GM18498 (cell line): ENCODE measurements around the gene CCSAP.

Source experiments
- ATAC-seq: cut with Tn5 transposase; IDR thresholded peaks from one replicate; pipeline ENCODE4 v1.9.1; 2021; ENCODE audit warnings: mild to moderate bottlenecking, moderate library complexity; ENCODE audit not compliant: unreplicated experiment

Gene CCSAP

DNA sequence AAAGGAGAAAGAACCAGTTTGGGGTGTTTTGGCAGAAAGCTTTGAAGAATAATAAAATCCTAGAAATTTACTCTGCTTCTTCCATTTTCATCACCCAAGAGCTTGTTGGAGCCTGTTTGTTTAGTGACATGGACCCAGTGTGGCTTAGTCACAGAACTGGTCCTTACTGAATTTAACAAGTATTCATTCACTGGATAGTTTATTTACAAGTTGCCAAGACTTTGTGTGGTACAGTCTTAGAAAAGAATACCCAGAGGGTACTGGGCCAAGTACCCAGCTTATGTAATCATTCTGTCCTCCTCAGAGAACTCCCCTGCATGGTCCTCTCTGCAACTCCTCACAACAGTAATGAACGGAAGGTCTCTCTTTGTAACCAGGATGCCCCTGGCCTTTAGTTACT lies 55.6 kb downstream of the CCSAP start:
- ATAC-seq: no peak

DNA sequence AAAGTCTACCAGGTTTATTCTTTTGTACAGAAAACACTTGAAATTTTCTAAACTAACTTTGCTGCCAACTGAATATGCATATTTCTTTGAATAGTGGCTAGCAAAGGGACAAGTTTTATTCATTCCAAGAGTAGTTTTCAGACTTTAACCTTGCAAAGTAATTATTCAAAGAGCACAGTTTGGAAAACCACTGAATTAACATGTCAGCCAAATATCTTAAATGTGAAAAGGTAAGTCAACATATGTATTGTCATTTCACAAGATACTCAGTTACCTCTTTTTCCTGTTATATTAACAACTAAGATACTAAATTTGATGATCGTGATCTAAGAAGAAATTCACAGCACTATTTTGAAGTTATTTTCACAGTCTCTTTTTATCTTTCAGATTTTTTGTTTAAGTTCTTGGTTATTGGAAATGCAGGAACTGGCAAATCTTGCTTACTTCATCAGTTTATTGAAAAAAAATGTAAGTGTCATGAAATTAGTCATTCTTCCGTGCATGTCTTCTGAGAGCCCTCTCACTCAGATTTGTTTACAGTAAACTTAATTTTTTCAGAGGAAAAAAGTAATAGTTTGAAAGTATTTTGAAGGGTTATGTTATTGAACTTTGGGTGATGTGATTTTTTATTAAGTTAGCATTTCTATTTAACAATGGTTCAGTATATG lies 56.6 kb downstream of the CCSAP start:
- no peak for ATAC-seq

DNA sequence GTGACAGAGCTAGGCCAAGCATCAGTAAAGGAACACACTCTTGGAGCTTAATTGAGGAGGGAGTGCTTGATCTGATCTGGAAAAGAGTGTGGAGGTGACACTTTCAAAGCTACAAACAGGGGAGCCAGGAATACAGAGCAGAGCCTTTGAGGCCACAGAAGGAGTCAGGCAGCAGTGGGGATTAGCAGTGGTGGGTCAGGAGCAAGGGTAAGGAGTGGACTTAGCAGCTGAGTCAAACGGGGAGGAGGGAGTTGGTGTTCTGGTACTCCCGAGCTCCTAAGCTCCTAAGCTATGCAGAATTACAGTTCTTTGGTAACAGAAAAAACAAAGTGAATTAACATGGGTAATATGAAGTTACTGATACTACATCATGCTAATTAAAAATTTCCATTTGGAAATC lies 57.4 kb downstream of the CCSAP start:
- no peak for ATAC-seq

DNA sequence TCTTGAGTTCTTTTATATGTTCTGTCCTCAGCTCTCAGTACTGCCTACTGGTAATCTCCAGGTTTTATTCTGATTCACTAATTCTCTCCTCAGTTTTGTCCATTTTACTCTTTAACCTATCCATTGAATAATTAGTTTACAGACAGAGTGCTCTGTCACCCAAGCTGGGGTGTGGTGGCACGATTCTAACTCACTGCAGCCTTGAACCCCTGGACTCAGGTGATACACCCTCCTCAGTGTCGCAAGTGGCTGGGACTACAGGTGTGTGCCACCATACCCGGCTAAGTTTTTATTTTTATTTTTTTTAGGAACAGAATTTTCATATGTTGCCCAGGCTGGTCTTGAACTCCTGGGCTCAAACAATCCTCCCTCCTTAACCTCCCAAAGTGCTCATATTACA lies 58.0 kb downstream of the CCSAP start:
- no peak for ATAC-seq

DNA sequence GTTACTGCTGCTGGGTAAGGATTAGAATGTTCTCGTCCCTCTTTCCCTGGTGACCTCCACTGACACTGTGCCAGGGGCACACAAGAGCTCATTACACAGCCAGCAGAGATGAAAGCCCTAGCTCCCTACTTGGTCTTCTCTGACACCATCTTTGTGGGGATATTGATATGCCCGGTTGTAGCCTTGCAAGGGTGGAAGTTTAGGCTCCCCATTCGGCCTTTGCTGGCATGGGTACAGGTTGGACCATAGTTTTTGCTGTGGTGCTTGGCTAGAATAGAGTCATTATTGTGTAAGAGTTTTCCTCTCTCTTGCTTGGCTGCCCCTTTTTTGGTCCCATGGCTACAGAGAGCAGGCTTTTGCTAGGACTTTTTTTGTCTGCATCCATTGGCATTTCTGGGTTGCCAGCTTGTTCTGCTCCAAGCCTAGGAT lies 59.6 kb downstream of the CCSAP start:
- no peak for ATAC-seq

DNA sequence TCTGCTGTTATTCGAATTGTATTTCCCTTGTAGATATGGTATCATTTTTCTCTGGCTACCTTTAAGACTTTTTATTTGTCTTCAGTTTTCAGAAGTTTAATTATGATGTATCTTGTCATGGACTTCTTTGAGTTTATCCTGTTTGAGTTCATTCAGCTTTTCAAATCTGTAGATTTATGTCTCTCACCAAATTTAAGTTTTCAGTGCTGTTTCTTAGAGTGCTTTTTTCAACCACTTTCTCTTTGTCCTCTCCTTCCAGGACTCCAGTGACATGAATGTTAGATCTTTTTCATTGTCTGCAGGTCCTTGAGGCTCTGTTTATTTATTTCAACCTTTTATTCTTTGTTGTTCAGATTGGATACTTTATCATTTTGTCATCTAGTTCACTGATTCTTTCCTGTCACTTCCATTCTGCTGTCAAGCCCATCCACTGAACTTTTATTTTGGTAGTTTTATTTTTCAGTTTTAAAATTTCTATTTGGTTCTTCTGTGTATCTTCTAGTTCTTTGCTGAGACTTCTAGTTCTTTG lies 60.5 kb downstream of the CCSAP start:
- no peak for ATAC-seq

DNA sequence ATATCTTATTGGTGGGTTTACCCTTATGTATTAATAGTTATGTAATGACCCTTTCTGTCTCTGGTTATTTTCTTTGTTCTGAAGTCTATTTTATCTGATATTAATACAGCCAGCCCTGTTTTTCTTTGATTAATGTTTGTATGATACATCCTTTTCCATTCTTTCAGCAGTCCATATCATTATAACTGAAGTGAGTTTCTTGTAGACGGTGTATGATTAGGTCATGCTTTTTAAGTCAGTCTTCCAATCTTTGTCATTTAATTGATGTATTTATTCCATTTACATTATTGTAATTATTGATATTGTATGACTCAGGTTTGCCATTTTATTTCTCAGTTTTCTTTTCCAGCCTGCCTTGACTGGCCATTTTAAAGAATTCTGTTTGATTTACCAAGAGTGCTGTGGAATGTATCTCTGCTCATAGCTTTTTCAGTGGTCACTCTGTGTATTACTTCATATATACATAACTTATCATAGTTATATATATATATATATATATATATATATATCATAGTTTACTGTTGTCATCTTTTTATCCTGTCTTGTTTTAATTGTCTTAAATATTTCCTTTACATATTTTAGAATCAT lies 61.4 kb downstream of the CCSAP start:
- no peak for ATAC-seq

DNA sequence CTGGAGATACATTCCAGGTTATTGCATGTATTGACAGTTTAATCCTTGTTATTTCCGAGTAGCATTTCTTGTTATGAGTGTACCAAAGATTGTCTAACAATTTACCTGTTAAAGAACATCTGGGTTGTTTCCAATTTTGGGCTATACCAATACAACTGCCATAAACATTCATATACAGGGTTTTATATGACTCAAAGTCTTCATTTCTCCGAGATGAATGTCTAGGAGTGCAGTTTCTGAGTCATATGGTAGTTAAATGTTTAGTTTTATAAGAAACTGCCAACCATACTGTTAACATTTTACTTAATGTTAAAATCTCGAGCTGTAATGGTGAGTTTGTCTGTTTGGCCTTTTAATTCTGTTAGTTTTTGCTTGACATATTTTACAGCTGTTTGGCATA lies 61.9 kb downstream of the CCSAP start:
- ATAC-seq: no peak

DNA sequence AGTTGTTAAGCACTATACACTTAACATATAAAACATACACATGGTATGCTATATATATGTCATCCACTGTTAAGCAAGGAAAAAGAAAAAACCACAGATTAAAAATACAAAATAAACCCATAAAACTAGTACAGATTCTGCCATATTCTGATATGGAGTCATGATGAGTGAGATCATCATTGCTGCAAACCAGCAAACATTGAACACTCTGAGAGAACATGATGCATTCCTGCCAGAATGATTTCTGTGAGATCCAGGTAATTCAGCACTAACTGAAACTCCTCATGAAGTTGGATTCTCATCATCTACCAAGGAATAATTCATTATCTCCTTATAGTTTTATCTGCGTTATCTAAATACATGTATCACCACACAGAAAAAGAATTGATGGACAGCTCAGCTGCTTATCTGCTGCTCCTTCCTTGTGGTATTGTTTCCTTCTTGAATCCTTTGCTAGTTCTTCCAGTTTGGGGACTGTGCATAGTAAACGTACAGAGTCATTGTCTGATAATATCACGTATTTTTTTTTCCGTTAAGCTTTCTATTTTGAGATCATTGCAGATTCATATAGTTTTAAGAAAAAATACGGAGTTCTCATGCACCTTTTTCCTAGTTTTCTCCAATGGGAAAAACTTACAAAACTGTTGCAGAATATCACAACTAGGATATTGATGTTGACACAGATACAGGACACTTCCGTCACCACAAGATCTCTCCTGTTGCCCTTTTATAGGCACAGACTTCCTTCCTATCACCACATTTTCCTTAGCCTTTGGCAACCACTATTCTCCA lies 62.6 kb downstream of the CCSAP start:
- no peak for ATAC-seq

DNA sequence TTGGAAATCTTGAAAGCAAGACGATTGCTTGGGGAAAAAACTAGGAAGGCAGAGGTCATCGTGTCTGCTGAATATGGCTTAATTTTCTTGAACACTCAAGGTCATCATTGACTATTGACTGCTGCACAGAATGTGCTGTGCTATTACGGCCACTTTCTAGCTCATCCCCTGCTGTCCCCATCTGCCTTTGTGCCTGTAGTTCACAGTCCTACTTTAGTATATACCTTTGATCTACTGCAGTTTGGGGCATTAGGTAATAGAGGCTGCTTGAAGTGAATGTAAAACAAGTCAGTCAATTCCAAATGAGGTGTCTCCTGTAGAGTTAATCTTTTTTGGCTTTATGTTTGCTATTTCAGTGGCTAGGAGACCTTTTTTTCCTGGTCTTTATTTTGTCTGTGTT lies 63.6 kb downstream of the CCSAP start:
- no peak for ATAC-seq

DNA sequence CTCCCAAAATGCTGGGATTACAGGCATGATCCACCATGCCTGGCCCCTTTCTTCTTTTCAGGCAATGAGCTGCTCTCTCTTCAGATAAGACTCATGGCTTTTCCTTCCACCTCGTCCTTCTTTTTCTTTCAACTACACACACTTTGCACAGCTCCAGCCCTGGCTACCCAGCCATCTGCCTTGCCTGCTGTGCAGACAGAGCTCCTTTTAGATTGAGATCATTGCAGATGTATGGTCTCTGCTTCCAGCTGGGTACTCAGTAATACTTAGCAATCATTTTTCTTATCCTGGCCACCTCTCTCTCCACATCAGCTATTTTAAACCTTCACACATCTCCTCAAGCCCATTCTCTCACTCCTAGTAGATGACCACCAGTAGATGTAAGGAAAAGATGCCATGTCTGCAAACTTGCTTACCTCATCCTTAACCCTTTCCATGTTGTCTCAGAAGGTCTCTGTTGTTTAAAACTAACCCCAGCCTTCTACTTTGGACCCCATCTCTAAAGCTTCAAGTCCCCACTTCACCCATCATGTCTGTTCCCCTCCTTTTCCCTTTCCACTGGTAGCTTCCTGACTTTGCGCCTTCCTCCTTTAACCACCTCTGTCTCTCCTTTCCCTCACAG lies 64.6 kb downstream of the CCSAP start:
- ATAC-seq: no peak

DNA sequence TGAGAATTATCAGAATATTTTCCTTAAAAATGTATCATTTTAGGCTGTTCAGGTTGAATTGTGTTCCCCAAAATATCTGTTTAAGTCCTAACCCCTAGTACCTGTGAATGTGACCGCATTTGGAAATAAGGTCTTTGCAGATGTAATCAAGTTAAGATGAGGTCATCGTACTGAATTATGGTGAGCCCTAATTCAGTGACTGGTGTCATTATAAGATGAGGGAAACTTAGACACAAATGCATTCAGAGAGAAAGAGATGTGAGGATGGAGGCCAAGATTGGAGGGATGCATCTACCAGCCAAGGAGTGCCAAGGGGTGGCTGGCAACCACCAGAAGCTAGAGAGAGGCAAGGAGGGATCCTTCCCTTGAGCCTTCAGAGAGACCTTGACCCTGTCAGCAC lies 67.8 kb downstream of the CCSAP start:
- ATAC-seq: no peak

DNA sequence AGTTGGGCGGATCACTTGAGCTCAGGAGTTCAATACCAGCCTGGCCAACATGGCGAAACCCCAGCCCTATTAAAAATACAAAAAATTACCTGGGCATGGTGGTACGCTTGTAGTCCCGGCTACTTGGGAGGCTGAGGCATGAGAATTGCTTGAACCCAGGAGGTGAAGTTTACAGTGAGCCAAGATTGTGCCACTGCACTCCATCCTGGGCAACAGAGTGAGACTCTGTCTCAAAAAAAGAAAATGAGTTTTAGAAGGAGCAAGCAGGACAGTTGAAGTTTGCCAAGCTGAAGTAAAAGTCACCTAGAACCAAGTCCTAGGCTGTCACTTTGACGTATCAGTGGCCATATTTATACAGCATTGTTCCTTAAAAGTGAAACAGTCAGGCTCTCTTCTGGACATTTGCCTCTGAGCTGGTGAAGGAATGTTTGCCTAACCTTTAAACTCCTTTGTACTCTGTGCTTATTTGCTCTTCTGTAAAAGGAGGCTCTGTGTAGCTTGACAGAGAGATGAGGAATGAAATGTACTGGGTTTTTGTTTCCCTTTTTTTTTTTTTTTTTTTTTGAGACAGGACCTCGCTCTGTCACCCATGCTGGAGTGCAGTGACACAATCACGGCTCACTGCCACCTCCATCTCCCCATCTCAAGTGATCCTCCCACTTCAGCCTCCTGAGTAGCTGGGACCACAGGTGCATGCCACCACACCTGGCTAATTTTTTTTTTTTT lies 69.2 kb downstream of the CCSAP start:
- no peak for ATAC-seq

DNA sequence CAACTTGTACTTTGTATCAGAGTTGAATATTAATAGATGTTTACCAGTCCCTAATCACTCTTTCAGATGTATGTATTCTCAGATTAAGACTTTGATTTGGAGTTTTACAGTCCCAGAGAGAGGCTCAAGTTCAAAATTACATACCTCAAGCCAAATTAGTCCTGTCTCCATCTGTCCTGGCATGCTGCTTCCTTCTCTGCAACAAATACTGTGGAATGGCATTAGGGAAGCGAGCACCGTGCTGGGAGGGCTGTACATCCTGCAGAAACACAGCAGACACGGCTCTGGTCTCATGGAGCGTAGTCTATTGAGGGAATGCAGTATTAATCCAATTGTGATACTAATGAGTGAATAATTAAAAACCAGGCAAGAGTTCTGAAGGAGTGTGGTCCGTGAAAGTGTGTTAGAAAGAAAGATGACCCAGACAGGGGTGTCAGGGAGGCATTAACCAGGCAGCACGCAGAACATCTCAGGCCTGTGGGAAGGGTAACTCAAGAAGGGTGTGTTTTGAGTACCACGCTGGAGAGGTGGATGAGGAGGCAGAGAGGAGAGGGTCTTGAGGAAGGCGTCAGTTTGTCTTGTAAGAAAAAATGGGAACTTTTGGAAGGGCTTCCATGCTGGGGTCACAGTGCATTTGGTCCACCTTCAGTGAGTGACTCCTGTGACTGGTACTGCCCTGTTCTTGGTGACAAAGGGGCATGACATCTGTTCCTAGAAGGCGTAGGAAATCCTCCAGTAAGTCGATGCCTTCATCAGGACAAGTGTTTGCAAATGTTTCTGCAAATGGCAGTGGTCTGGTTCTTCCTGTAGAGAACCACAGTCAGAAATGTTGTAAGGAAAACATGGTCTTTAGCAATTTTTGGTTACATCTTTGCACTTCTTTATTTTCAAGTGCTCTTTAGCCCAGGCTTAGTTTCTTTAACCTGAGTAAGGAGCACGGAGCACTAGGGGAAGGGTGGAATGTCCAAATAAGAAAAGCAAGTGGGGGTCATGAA lies 70.4 kb downstream of the CCSAP start:
- no peak for ATAC-seq

DNA sequence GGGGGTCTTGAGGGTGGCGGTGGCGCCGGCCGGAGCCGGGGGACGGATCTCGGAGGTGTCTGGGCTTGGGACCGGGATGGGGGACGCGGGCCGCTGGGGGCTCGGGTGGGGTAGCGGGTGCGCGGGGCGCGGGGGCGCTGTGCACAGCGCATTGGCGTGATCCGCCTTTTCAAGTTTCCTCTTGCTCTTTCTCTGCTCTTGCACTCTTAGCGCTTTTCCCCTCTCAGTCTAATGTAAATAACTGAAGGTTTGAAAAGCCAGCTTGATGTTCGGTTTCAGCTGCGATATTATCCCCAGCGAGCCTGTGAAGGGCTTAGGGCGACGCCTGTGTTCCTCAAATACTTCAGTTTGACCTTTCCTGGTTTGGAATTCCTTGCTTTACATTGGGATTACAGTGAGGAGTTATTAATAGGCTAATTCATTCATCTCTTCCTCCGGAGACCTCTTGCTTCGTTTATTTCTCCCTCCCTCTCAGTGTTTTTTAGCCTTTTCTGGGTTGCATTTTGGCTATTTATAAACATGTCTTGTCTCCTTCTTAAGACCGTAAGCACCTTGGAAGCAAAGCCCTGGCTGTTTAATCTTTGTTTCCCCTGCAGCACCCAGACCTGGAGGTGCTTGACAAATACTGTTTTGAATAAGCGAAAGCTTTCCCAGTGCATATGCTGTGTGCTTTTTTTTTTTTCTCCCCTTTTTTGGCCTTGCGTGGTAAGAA lies 71.2 kb downstream of the CCSAP start:
- peak; percentile 60 for ATAC-seq
